ENCODE measurements around the gene CENPX.
"Not testable (repeated sequence)": the region's sequence is repeated elsewhere in the genome, so short reads cannot be mapped to it uniquely, and the experiment has no call there.

GRCh38 chr17:82038796-82039409, 16.2 kb upstream of the CENPX start:
- not testable (repeated sequence) for TF ChIP-seq SMC3 (IDR thresholded peaks at IDR 0.05; ENCODE audit: low read length); IRX3 (CRISPR knock-in tag; IDR thresholded peaks at IDR 0.05; ENCODE audit: borderline replicate concordance, low read depth); MIER2 (CRISPR knock-in tag; IDR thresholded peaks at IDR 0.05); MATR3 (CRISPR knock-in tag; IDR thresholded peaks at IDR 0.05); ZFP90 (CRISPR knock-in tag; IDR thresholded peaks at IDR 0.05; ENCODE audit: borderline replicate concordance); XBP1 (CRISPR knock-in tag; IDR thresholded peaks at IDR 0.05); CTCF (CRISPR knock-in tag; IDR thresholded peaks at IDR 0.05); NFIC (IDR thresholded peaks at IDR 0.05; ENCODE audit: low read length); POLR2A (IDR thresholded peaks at IDR 0.05; ENCODE audit: insufficient read depth in 1 of 2, low read depth in 2 of 2, low read length in 2 of 2); MTA1 (CRISPR knock-in tag; IDR thresholded peaks at IDR 0.05; ENCODE audit: borderline replicate concordance)

Measured in HepG2 (cell line).